OCI-LY1 (cell line): ENCODE data around the gene GADD45B.
"Not testable (repeated sequence)": the region's sequence is repeated elsewhere in the genome, so short reads cannot be mapped to it uniquely, and the experiment has no call there.

Experiments
- H2AFZ ChIP-seq: fragments of 200-600 bp; sonication (generic), shearing (Covaris generic); 2 replicates; pipeline ENCODE4 v1.6.0; 2014; ENCODE audit warnings: antibody characterized with exemption, mild to moderate bottlenecking, low read length
- H3F3A ChIP-seq: fragments of 200-600 bp; sonication (generic), shearing (Covaris generic); 2 replicates; pipeline ENCODE4 v1.6.0; 2014; ENCODE audit warnings: mild to moderate bottlenecking, antibody characterized with exemption, low read length, moderate library complexity; ENCODE audit not compliant: insufficient read depth
- H3K27ac ChIP-seq: fragments of 200-600 bp; sonication (generic); 2 replicates; pipeline ENCODE4 v1.5.1; 2014; ENCODE audit warnings: low read length, mixed run types, mild to moderate bottlenecking, low read depth; ENCODE audit not compliant: poor library complexity, severe bottlenecking
- H3K27me3 ChIP-seq: fragments of 200-600 bp; sonication (generic); 2 replicates; pipeline ENCODE4 v1.6.0; 2014; ENCODE audit warnings: antibody characterized with exemption, mild to moderate bottlenecking, low read length, moderate library complexity; ENCODE audit not compliant: insufficient read depth
- H3K36me3 ChIP-seq: fragments of 200-600 bp; sonication (generic); 2 replicates; pipeline ENCODE4 v1.6.1; 2014; ENCODE audit warnings: mild to moderate bottlenecking, antibody characterized with exemption, low read length, moderate library complexity, mixed read lengths; ENCODE audit not compliant: insufficient read depth
- H3K4me1 ChIP-seq: fragments of 200-600 bp; sonication (generic); 2 replicates; pipeline ENCODE4 v1.5.1; 2014; ENCODE audit warnings: mild to moderate bottlenecking, low read length, moderate library complexity; ENCODE audit not compliant: insufficient read depth, severe bottlenecking
- H3K4me2 ChIP-seq: fragments of 200-600 bp; sonication (generic), shearing (Covaris generic); 2 replicates; pipeline ENCODE4 v1.6.1; 2014; ENCODE audit warnings: low read length
- H3K4me3 ChIP-seq: fragments of 200-600 bp; sonication (generic); 2 replicates; pipeline ENCODE4 v1.5.1; 2014; ENCODE audit warnings: low read length, low read depth, mild to moderate bottlenecking, mixed read lengths; ENCODE audit not compliant: poor library complexity, severe bottlenecking
- H3K79me2 ChIP-seq: fragments of 200-600 bp; shearing (Covaris generic); 2 replicates; pipeline ENCODE4 v1.6.1; 2016; ENCODE audit warnings: mixed run types, low read length, mixed read lengths; ENCODE audit not compliant: insufficient read depth
- H3K9ac ChIP-seq: fragments of 200-600 bp; sonication (generic), shearing (Covaris generic); 2 replicates; pipeline ENCODE4 v1.6.1; 2014; ENCODE audit warnings: mild to moderate bottlenecking, low read length, mixed read lengths
- H3K9me2 ChIP-seq: fragments of 200-600 bp; sonication (generic), shearing (Covaris generic); 2 replicates; pipeline ENCODE4 v1.6.1; 2014; ENCODE audit warnings: low read depth, mild to moderate bottlenecking, low read length, mixed read lengths
- H3K9me3 ChIP-seq: fragments of 200-600 bp; shearing (Covaris generic); 2 replicates; pipeline ENCODE4 v1.6.1; 2014; ENCODE audit warnings: low read length, mixed read lengths
- H4K20me1 ChIP-seq: fragments of 200-600 bp; sonication (generic), shearing (Covaris generic); 2 replicates; pipeline ENCODE4 v1.6.0; 2016; ENCODE audit warnings: mild to moderate bottlenecking, low read length; ENCODE audit not compliant: insufficient read depth
- EZH2 ChIP-seq: fragments of 200-600 bp; sonication (generic), shearing (Covaris generic); IDR thresholded peaks from 2 replicates; pipeline ENCODE4 v1.8.0; 2017; ENCODE audit warnings: borderline replicate concordance, mixed run types, mild to moderate bottlenecking, antibody characterized with exemption, low read length, moderate library complexity, mixed read lengths
- TF ChIP-seq, protein P1 (sequence below): fragments of 200-600 bp; sonication (generic), shearing (Covaris generic); IDR thresholded peaks from 2 replicates; pipeline ENCODE4 v1.5.1; 2017; ENCODE audit warnings: mild to moderate bottlenecking, antibody characterized with exemption, low read length, moderate library complexity, mixed read lengths

The GADD45B gene

DNA sequence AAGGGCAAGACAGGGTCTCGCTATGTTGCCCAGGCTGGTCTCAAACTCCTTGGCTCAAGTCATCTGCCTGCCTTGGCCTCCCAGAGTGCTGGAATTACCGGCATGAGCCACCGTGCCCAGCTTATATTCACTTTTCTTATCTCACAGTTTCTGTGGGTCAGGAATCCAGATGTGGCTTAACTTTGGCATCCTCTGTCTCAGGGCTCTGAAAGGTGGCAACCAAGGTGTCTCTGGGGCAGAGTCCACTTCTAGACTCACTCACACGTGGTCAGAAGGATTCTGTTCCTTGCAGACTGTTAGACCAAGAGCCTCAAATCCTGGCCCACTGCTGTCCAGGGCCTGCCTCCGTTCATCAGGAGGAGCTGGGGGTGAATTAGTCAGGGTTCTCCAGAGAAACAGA, 11.5 kb upstream of the GADD45B start:
- H3K79me2 ChIP-seq: no peaks in the 10 kb centered on the region

DNA sequence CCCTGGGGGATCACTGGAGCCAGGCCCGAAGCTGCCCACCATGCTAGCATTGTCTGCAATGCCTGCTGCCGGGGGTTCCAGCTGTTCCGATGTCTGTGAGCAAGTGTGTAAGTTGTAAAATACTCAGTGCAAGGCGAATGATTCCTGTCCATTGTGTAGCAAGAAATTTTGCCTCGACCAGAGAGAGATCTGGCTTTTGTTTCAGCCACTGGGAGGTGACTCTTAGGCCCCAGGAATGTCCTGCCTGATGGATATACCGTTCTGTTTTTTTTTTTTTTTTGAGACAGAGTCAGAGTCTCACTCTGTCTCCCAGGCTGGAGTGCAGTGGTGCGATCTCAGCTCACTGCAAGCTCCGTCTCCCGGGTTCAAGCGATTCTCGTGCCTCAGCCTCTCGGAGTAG, 7.3 kb upstream of the GADD45B start:
- peaks cover 2% of the 10 kb centered on the region; the same call in 1 of the 2 replicates for H3F3A ChIP-seq
- H3K9me3 ChIP-seq: no peaks in the 10 kb centered on the region
- no peak overlapping the region for H3K4me3 ChIP-seq
- no peaks in the 10 kb centered on the region for H3K36me3 ChIP-seq
- no peaks in the 10 kb centered on the region for H4K20me1 ChIP-seq
- no peaks in the 10 kb centered on the region for H3K9me2 ChIP-seq
- no peak overlapping the region for H2AFZ ChIP-seq
- H3K4me2 ChIP-seq: no peak overlapping the region
- TF ChIP-seq, protein P1, sequence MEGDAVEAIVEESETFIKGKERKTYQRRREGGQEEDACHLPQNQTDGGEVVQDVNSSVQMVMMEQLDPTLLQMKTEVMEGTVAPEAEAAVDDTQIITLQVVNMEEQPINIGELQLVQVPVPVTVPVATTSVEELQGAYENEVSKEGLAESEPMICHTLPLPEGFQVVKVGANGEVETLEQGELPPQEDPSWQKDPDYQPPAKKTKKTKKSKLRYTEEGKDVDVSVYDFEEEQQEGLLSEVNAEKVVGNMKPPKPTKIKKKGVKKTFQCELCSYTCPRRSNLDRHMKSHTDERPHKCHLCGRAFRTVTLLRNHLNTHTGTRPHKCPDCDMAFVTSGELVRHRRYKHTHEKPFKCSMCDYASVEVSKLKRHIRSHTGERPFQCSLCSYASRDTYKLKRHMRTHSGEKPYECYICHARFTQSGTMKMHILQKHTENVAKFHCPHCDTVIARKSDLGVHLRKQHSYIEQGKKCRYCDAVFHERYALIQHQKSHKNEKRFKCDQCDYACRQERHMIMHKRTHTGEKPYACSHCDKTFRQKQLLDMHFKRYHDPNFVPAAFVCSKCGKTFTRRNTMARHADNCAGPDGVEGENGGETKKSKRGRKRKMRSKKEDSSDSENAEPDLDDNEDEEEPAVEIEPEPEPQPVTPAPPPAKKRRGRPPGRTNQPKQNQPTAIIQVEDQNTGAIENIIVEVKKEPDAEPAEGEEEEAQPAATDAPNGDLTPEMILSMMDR: no peak
- no peak for TF ChIP-seq EZH2
- no peaks in the 10 kb centered on the region for H3K79me2 ChIP-seq
- H3K4me1 ChIP-seq: peaks cover 5% of the 10 kb centered on the region
- H3K27me3 ChIP-seq: no peaks in the 10 kb centered on the region; the same call in 1 of the 2 replicates
- H3K27ac ChIP-seq: no peak overlapping the region
- H3K9ac ChIP-seq: no peak overlapping the region

More for the DNA sequence above, 11.5 kb upstream of the GADD45B start:
- Histone ChIP-seq H3K36me3 (no peaks in the 10 kb centered on the region), H3K27me3 (0 out of 2 replicates have a peak, but pooled peaks cover 5% of the 10 kb centered on the region), H3K9me3 (no peaks in the 10 kb centered on the region), H3K27ac (no peak overlapping the region), H4K20me1 (no peaks in the 10 kb centered on the region), H3K4me1 (peaks cover 22% of the 10 kb centered on the region), H3K9me2 (no peaks in the 10 kb centered on the region), H3K4me2 (no peak overlapping the region), H2AFZ (no peak overlapping the region), H3K9ac (no peak overlapping the region), H3F3A (peaks cover 6% of the 10 kb centered on the region; the same call in 1 of the 2 replicates), H3K4me3 (no peak overlapping the region)
- TF ChIP-seq EZH2: no peak
- TF ChIP-seq, protein P1: no peak

DNA sequence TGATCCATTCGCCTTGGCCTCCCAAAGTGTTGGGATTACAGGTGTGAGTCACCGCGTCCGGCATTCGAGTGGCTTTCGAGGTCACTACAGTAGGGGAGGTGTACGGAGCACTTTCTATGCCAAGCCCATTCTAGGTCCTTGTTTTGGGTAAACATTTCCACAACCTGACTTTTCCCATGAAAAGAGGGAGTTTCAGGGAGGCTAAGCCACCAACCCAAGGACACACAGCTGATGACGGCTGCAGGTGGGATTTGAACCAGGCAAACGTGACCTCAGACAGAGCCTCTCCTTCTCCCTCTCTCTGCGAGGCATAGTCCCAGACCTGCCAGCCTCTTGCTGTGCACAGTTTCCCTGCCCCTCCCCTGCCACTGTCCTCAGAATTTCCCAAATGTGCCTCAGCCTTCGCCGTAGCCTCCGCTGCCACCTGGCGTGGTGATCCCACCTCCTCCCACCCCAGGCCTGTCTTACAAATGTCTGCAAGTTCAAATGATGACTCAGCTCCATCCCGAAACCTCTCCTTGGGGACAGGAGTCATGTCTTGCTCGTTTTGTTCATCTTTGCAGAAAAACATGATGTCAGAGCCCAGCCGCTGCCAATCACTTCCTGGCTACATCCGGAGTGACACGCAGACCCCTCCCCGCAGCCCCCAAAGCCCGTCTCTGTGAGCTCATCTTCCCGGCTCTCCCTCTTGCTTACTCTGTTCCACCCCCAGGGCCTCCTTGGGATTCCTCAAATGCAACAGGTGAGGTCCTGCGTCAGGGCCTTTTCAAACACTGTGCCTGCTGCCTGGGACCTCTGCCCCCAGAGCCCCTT, 6.6 kb upstream of the GADD45B start:
- no peak overlapping the region for H3K4me3 ChIP-seq
- H3K27ac ChIP-seq: no peak overlapping the region
- H3K79me2 ChIP-seq: no peaks in the 10 kb centered on the region
- no peaks in the 10 kb centered on the region for H3K36me3 ChIP-seq
- no peaks in the 10 kb centered on the region for H4K20me1 ChIP-seq
- H3K27me3 ChIP-seq: no peaks in the 10 kb centered on the region; the same call in 1 of the 2 replicates
- TF ChIP-seq, protein P1: no peak
- TF ChIP-seq EZH2: no peak
- H3K9ac ChIP-seq: no peak overlapping the region
- H2AFZ ChIP-seq: no peak overlapping the region
- peaks cover 5% of the 10 kb centered on the region for H3K4me1 ChIP-seq
- H3K9me3 ChIP-seq: no peaks in the 10 kb centered on the region
- no peaks in the 10 kb centered on the region for H3K9me2 ChIP-seq
- H3K4me2 ChIP-seq: no peak overlapping the region
- H3F3A ChIP-seq: no peaks in the 10 kb centered on the region

DNA sequence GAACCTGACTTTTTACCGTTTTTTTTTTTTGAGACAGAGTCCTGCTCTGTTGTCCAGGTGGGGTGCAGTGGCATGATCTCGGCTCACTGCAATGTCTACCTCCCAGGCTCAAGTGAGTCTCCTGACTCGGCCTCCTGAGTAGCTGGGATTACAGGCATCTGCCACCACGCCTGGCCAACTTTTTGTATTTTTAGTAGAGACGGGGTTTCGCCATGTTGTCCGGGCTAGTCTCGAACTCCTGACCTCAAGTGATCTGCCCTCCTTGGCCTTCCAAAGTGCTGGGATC, 6.1 kb upstream of the GADD45B start:
- not testable (repeated sequence) for H3K27ac ChIP-seq, H3K9ac ChIP-seq, H3K4me1 ChIP-seq, H3F3A ChIP-seq, H4K20me1 ChIP-seq, H3K36me3 ChIP-seq, H3K9me2 ChIP-seq, H3K9me3 ChIP-seq, H2AFZ ChIP-seq, H3K27me3 ChIP-seq, H3K4me3 ChIP-seq, H3K79me2 ChIP-seq, H3K4me2 ChIP-seq
